Uterus (tissue), 2 donors: ENCODE measurements around the gene ZNF579.

Experiments
- POLR2A ChIP-seq, 2 donors: fragments of 450-650 bp; IDR thresholded peaks; one replicate each; pipeline ENCODE4 v1.6.1; 2016; ENCODE audit warnings: antibody characterized with exemption in 2 of 2, mild to moderate bottlenecking in 1 of 2, moderate library complexity in 1 of 2
- TF ChIP-seq, protein P1 (sequence below), 4 experiments: fragments of 200-600 bp in 2 of 4; fragments of 450-650 bp in 2 of 4; sonication (generic) in 2 of 4; IDR thresholded peaks; one replicate each; pipeline ENCODE4 v1.5.1; 2016 to 2019; ENCODE audit warnings: antibody characterized with exemption in 4 of 4, mild to moderate bottlenecking in 2 of 4, moderate library complexity in 1 of 4

DNA sequence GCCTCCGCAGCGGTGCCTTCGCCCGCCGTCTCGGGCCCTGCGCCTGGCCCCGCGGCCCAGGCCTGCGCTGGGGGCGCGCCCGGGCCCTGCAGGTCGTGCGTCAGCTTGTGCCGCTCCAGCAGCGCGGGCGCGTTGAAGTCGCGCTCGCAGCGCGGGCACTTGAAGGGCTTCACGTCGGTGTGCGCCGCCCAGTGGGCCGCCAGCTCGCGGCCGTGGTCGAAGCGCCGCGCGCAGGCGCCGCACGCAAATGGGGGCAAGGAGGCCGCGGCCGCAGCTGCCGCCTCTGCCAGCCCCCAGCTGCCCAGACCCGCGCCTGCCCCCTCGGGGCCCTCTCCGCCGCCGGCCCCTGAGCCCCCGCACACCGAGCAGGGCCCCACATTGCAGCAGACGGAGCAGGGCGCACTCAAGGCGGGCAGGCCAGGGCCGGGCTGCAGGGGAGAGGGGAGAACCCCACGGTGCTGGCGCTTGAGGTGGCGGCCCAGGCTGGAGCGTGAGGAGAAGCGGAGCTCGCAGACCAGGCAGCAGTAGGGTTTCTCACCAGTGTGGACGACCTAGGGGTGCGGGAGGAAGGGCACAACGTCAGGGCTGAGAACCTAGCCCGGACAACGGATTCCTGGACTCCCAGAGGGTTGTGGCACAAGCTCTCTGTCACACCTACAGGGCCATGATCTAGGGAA is 12.6 kb upstream of the ZNF579 start:
- TF ChIP-seq, protein P1, sequence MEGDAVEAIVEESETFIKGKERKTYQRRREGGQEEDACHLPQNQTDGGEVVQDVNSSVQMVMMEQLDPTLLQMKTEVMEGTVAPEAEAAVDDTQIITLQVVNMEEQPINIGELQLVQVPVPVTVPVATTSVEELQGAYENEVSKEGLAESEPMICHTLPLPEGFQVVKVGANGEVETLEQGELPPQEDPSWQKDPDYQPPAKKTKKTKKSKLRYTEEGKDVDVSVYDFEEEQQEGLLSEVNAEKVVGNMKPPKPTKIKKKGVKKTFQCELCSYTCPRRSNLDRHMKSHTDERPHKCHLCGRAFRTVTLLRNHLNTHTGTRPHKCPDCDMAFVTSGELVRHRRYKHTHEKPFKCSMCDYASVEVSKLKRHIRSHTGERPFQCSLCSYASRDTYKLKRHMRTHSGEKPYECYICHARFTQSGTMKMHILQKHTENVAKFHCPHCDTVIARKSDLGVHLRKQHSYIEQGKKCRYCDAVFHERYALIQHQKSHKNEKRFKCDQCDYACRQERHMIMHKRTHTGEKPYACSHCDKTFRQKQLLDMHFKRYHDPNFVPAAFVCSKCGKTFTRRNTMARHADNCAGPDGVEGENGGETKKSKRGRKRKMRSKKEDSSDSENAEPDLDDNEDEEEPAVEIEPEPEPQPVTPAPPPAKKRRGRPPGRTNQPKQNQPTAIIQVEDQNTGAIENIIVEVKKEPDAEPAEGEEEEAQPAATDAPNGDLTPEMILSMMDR (IDR thresholded peaks at IDR 0.05), result no peak
- TF ChIP-seq POLR2A (IDR thresholded peaks at IDR 0.05), result no peak
